ENCODE measurements around the gene PFDN1.

The PFDN1 gene

DNA sequence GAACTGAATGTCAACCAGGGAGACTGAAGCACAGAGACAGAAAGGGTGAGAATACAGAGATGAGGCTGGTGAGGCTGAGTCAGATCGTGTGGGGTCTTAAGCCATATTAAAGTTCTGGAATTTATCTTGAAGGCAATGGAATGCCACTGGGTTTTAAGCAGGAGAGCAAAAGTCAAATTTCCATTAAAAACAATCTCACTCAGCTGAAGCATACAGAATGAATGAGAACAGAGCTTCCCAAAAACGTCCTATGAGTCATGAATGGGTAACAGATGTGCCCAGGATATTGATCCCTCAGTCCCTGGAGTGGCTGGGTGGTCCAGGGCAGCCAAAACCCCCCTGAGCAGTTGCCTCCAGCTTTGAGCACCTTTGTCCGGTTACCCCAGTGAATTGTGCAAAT lies 44.9 kb downstream of the PFDN1 start:
- DNase-seq, result no peak

DNA sequence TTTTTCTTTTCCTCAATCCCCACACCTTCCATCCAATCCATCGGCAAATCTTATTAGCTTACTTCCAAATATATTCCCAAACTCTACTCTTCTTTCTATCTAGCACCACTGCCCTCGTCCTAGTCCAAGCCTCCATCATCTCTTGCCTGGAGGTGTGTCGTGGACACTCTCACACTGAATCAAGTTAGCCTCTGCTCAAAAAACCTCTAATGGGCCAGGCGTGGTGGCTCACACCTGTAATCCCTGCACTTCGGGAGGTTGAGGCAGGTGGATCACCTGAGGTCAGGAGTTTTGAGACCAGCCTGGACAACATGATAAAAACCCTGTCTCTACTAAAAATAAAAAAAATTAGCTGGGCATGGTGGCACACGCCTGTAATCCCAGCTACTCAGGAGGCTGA lies 46.2 kb downstream of the PFDN1 start:
- DNase-seq, result no peak

DNA sequence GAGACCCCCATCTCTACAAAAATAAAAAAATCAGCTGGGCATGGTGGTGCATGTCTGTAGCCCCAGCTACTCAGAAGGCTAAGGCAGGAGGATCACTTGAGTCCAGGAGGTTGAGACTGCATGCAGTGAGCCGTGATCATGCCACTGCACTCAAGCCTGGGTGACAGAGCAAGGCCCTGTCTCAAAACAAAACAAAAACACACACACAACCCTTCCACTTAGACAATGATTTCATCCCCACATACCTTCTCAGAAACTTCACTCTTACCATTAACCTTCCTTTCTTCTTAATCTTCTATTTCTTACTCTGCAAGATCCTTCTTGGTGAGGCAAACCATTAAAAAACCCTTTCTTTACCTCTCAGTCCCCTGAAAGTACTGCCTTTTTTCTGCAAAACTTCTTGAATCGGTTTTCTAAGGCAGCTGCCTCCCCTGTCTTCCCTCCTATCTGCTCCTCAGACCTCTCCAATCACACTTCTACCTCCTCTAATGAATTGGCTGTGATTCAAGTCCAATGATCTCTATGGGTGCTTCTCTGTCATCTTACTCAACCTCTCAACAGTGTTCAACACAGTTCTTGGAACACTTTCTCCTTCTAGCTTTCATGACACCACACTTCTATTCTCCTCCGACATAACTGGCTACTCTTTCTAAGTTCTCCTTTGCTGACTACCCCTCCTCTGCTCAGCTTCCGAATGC lies 47.3 kb downstream of the PFDN1 start:
- no peak for DNase-seq

DNA sequence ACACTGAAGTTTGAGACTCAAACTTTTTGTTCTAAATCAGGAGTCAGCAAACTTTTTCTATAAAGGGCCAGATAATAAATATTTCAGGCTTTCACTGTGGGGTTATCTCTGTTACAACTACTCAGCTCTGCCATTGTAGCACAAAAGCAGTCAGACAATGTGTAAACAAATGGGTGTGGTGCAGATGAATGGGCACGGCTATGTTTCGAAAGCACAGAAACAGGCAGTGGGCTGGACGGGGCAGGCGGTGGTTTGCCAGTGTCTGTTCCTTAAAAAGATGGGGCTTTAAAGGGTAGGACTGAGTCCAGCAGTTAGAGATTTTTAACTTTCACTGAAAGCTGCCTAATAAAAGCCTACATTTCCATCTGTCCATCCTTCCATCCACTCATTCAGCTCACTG lies 48.9 kb downstream of the PFDN1 start:
- DNase-seq, result no peak

DNA sequence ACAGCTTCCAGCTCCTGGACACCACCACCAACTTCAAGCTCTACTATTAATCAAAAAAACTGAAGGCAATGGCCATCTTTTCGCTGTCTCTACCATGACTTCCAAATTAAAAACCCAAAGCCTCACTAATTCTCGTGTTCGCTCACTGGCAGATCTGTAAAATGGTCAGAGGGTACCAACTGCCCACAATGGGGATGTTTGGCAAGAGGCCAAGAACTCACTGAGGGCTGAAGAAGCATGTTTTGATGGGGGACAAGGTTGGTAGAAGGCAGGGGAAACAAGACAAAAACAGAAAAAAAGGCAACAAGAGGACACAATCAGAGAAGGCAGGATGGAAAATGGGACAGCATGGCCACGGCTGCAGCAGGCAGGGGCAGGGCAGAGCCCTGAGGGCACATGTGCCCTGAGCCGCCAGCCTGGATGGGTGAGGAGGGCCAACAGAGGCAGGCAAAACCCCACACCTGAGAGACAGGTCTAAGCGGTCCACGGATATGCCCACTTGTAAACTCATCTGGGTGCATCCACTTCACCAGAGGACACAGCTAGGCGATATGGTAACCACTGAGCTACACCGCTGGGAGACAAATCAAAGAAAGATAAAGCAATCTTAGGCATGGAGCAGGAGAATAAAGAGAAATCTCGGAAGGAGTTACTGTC lies 50.3 kb downstream of the PFDN1 start:
- no peak for DNase-seq

DNA sequence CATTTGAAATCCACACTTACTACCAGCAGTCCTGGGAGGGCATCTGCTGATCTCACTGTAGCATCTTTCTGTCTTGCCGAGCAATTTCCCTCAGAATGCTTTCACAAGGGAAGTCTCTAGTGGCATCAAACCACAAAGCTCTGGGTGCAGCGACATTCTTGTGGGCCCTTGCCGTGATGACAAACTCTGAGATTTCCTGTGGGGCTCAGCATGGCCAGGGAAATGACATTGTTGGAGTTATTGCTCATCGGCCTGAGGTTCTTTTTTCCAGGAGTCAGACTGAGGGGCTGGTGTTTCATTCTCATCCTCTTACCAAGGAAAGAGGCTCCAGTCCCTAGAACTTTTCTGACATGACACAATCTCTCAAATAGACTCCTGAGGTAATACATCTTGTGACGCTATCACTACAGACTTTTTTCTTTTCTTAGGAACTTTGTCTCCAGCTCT lies 51.4 kb downstream of the PFDN1 start:
- DNase-seq, result no peak

DNA sequence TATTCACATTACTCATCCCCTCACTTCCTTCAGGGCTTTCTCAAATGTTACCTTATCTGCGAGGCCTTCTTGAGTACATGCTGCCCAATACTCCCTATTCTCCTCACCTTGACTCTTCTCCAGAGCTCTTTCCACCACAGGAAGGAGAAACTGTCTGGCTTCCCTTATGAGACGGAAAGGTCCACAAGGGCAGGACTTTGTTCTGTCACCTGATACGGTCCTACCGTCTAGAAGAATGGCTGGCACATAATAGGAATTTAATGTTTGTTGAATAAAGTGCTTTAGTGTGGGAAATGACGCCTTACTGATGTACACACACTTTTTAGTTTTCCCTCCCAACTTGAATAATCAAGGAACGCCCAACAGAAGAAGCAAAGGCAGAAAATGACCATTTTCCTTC lies 52.5 kb downstream of the PFDN1 start:
- DNase-seq, result no peak

DNA sequence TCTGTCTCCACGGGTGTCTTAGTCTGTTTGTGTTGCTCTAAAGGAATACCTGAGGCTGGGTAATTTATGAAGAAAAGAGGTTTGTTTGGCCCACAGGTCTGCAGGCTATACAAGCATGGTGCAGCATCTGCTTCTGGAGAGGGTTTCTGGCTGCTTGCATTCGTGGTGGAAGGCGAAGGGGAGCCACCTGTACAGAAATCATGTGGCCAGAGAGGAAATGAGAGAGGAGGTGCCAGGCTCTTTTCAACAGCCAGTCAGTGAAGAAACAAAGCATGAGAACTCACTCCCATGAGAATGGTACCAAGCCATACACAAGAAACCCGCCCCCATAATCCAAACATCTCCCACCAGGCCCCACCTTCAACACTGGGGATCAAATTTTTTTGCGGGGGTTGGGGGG lies 53.4 kb downstream of the PFDN1 start:
- DNase-seq, result no peak

DNA sequence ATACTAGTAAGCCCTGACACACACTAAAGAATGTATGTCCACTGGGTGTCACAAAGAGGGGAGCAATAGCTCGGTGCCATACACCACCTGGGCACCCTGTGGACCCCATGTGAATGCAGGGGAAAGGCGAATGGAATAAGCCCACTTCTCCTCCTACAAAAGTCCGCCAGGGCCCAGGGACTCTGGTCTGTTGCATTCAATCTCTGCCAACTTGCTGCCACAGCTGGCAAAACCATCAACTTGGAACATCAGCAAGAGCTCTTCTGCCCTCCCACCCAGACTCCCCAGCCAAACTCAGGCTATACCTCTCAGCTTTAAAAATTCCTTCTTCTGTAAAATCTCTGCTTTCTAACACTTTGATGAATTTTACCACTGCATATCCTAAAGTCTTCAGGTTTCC lies 54.5 kb downstream of the PFDN1 start:
- DNase-seq, result no peak

DNA sequence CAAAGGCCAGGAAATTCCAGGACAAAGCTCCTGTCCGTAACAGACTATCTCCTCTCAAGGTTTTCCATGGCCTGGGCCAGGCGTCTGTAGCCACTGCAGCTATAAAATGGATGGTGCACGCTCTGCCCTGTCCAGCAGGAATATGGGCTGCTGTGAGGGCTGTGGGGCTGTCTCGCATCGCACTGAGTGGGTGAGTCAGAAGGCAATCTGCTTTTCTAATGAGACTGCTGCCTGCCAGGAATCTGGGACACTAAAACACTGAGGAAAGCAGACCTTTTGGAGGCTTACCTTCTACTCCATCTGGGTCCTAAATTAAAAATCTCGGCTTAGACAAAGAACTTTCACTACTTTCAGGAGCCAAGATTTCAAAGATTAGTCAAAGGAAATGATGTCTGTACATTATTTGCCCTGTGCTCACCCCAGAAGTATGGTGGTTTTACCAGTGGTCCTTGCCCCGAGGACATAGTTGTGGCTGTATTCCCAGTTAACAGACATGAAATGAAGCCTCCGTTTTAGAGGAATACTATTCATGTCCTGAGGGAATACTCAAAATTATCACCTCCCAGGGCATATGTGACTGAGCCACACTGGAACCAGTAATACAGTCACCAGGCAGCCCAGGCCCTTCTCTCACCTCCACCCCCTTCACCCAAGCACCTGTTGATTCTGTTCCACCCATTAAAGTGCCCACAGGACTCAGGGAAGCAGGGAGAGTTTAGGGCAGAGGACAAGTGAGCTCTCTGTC lies 56.4 kb downstream of the PFDN1 start:
- DNase-seq, result peak in 1 of 2 experiments; percentile 11

DNA sequence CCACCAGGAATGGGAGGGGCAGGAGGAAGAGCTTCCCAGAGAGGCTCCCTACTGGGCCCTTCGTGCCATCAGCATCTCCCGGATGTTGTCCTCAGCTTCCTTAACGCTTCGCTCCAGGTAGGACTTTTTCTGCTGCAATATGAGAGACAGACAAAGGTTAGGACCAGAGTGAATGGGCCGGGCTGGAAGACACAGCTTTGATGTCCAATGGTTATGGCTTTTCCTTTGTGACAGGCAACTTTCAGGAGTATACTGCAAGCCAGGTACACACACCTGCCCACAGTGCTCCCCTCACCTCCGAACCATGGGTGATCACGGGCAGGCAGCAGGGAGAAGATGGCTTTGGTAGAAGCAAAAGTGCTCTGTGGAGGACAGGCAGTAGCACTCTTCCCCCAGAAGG lies 57.0 kb downstream of the PFDN1 start:
- DNase-seq, result no peak

DNA sequence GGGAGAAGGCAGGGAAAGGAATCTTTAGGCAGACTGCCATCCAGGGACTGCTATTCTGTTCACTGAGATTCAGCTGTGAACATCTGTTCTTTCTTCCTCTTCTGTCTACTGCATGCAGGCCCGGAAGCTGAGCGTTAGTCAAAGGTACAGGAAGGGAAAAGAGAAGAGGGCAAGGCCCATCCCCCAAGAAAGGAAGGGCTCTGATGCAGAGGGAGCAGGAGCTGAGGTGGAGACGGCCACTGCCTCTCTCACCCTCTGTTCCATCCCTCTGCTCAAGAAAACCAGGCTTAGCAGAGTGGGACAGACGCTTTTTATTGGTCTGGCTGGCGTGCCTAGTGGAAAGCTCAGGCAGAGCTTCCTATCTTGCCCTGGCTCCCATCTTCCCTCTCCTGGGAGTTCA lies 57.6 kb downstream of the PFDN1 start:
- DNase-seq, result no peak

DNA sequence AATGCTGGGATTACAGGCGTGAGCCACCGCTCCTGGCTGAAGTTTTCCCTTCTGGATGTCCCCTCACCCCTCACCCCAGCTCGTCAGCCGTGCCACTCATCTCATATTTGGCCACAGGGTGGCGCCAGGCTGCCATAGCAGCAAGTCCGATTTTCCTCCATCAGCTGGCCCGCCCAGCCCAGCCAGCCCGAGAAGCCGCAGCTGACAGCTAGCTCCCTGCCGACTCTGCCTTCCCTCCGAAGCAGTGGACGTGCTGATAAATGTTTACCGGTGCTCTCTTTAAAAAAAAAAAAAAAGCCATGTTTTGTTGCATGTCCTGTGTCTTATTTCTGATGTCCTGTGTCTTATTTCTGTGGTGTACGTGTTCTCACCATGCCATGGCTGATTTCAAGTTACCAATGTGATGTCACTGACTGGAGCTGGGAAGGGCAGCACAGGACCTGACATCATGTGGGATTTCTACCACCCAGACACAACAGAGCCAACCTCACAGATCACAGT lies 58.3 kb downstream of the PFDN1 start:
- DNase-seq, result peak; percentile 29 to 80

DNA sequence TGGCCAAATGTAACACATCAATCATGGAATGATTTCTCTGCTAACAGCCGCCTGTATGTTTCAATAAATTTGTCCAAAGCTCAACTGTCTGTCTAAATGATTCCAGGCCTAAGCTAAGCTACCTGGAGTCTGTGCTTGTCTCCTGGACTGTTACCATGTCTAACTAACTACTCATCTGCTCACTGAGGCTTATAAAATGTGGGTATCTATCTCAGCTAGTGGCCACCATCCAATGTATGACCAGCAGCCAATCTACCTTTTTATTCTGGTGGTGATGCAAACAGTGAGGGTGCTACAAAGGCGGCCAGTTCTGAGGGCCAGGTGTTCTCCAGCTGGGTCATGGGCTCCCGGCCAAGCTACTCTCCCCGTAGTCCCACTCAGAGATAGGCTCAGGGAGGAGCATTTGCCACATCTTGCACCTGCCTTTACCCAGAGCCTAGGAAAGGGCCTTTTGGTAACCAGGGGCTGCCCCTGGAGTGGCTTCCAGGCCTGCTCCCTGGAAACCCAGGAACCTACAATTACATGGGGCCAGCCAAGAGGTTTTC lies 59.1 kb downstream of the PFDN1 start:
- DNase-seq, result no peak

DNA sequence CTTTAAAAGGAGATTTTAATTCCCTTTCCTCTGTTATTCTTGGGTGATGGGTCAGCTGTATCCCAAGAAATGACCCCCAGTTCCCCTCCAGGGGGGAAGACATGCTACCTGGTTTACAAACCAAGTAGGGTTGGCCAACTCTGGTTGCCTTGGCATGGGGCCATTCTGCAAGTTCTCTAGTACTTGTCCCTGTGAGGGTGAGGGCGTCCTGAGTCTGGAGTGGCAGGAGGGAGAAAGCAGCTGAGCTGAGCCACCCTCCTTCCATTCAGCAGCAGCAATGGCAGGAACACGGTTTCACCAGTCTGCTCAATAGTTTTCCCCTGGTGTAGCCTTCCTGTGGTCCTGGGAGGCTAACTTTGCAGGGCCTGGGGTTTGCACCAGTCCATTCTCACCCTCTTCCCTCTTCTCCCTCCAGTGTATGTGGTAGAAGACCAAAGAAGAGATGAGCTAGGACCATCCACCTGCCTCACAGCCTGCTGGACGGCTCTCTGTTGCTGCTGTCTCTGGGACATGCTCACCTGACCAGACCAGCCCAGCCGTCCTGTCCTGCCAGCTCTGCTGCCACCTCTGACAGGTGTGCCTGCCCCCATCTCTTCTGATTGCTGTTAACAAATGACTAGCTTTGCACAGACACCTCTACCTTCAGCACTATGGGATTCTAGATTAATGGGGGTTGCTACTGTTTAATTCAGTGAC lies 59.9 kb downstream of the PFDN1 start:
- DNase-seq, result no peak

DNA sequence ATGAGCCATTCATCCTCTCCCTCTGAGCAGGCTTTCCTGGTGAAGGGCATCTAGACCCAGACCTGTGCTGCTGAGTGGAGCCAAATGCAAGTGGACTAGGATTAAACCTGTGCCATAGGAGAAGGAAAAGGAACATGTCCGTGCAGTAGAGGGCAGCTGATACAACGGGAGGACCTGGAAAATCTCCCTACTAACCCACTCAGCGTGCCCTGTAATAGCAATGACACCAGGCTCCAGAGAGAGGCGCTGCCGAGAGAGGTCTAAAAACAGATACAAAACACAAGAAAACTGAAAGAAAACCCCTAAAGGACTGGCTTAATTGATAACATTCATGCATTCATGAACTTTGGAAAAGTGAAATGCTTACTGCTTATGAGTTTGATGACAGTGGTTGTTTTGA lies 60.8 kb downstream of the PFDN1 start:
- DNase-seq, result no peak

DNA sequence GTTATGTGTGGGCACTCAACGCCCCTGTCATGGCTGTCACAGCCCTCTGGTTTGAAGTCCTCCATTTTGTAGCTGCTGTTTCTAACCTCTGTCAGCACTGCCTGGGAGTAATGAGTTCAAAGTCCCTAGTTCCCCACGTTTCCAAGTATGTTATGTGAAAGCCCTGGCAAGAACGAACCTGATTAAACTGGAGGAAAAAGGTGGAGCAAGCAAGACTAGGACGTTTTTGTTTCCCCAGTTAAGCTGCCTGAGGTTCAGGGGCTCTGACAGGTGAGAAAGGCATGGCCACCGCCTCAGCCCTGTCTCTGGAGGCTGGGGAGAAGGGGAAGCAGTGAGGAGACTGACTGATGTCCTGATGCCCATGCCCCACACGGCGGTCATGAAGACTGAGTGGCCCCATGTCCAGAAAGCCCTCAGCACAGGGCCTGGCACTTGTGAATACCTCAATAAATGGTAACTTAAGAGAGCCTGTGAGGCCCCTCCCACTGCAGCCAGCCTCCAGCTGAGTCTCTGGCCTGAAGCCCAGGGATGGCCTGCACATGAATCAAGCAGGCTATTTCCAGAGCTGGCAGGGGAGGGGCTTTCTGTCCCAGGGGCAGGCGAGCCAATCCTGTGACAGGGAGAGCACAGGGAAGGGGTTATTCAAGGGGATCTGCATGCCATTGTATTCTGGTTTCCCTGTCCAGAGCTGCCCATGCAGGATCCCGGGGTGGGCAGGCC lies 61.8 kb downstream of the PFDN1 start:
- peak; percentile 23 to 83 for DNase-seq

DNA sequence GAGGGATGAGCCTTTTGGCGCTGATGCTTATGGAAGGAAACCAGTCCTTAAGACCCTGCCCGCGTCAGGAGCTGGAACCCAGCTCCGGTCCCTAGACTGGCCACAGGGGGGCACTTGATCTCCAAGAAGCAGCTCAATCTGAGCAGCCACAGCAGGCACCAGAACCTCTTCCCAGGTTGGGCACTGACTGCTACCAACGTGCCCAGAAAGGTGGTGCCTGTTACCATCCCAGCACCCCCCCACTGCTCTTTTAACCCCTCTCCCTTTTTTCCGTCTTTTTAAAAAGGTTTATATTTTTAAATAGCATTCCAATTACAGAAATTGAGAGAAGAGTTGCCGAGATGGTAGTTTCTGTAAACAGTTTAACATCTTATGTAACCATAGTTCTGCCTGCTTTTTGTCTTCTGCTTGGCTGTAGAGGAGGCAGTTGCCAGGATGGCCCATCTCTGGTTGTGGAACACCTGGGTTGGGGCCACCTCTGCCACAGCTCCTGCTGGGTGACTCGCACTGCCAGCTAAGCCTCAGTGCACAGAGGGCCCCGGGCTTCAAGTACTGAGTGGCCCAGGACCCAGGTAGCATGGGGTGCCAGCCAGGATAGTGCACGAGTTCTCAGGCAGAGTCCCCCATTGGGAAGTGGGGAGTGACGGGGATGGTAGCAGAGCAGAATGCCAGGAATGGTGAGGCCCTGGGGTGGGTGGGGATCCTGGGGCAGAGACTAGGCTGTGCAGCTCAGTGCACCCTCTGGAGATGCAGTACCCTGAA lies 62.8 kb downstream of the PFDN1 start:
- DNase-seq, result peak in 1 of 2 experiments; percentile 36

DNA sequence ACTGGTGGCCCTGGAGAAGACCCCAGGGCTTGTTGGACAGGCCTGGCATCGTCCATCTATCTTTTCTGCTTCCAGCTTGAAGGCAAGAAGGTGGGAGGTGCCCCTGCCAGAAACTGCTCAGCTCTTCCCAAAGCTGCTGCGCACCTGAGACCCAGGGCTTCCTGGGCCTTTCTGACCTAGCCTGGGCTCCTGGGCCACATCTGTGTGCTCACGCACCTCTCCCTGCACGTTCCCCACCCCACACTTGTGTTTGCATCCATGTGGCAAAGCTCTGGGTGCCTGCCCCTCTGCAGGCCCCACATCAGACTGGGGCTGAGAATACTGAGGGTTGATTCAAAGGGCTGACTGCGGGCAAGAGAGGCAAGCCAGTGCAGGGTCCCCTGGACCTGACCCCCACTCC lies 63.4 kb downstream of the PFDN1 start:
- no peak for DNase-seq

DNA sequence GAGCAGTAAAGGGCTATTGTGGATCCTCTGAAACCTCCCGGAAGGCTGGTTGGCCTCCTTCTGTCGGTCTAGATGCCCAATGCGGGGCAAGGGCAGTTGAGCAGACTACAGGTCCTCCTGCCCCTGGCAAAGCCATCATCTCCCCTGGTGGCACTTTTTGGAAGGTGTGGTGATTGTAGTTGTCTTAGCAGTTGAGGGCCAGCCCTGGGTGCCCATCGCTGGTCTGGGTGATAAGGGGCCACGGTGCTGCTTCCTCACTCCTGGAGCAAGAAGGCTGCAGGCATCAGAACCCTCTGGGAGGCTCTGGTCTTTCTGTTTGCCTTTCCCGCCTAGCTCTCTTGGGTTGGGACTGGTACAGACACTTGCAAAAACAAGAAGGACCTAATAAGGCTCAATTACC lies 64.1 kb downstream of the PFDN1 start:
- no peak for DNase-seq

DNA sequence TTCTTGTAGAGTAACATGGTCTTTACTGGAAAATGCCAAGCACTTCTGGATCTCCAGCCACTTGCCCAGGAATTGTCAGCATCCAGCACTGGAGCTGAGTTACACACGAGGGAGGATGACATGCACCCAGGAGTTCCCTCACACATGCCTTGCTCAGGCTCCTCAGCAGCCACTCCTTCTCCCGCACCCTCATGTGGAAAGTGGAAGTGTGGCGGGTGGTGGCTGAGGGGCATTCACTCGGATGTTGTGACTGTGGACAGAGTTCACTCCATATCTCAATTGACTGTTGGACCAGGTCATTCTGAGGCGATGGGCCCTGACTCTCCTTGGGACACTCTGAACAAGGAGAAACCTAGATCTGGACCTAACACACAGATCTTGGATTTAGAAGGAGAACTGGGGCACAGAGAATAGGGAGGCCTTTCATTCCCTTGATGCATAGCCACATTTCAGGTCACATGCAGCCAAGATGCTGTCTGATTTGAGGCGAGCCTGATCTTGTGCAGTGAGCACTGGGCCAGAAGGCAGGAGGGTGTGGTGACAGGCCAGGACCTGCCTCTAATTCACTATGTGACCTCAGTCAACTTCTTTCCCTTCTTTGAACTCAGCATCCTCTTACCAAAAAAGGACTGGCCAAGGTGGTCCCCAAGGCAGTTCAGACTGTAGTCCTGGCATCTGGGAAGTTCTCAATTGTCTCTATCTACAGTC lies 65.9 kb downstream of the PFDN1 start:
- no peak for DNase-seq

Measured in NCI-H446 (cell line).